ENCODE data around the gene TMCO2. TPM values are rescaled to one million over a fixed set of nuclear protein-coding genes. Genes with fewer than 3 reads are reported as not detected.

TMCO2 gene
- total RNA-seq, 1 experiment from 2014 or later: not detected

DNA sequence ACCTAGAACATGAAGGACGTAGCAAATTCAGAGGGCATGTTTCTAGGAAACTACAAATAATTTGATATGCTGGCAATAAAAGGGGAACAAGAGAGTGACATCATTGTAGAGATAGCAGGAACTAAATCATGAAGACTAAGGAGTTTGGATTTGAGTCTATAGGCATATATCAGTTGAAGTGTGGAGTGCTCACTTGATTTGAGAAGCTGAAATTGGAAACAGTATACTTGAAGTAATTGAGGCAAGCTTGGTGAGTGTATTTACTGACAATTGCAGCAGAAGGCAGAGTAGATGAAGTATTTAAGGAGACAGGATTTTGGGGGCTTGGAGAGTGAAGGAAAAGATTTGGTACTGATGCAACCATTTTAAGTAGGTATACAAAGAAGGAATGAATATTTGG lies 6.4 kb upstream of the TMCO2 start:
- TF ChIP-seq, protein P1, sequence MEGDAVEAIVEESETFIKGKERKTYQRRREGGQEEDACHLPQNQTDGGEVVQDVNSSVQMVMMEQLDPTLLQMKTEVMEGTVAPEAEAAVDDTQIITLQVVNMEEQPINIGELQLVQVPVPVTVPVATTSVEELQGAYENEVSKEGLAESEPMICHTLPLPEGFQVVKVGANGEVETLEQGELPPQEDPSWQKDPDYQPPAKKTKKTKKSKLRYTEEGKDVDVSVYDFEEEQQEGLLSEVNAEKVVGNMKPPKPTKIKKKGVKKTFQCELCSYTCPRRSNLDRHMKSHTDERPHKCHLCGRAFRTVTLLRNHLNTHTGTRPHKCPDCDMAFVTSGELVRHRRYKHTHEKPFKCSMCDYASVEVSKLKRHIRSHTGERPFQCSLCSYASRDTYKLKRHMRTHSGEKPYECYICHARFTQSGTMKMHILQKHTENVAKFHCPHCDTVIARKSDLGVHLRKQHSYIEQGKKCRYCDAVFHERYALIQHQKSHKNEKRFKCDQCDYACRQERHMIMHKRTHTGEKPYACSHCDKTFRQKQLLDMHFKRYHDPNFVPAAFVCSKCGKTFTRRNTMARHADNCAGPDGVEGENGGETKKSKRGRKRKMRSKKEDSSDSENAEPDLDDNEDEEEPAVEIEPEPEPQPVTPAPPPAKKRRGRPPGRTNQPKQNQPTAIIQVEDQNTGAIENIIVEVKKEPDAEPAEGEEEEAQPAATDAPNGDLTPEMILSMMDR (IDR thresholded peaks at IDR 0.05; ENCODE audit: unreplicated experiment): no peak
- ChIA-PET CTCF (interaction anchor here (0.7 to 2.7 kb wide), 4 partner anchors 88 to 633 kb away, joined by 3 to 14 read pairs (median 6); no protein-coding TSS in a partner anchor), POLR2A (interaction anchor here (0.6 to 2.3 kb wide), 8 partner anchors 11 to 88 kb away, joined by 3 to 7 read pairs (median 4); no protein-coding TSS in a partner anchor)

DNA sequence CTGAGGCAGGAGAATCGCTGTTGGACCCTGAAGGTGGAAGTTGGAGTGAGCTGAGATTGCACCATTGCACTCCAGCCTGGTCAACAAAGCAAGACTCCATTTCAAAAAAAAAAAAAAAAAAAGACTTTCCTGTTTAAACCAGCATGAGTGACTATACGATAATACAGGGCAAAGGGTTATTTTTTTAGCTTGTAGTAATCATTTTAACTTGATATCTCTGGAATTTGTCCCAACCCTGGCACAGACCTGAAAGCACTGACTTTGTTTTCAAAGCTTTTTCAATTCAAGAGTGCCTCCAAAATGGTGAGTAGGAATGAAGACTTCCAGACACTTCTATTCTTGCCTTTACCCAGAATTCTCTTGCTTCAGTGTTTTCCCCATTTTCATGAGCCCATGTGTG lies 4.4 kb upstream of the TMCO2 start:
- ChIA-PET POLR2A (interaction anchor here (0.6 kb wide), 3 partner anchors 59 to 288 kb away, joined by 3 to 5 read pairs (median 3); no protein-coding TSS in a partner anchor), CTCF (interaction anchor here (0.6 kb wide), 1 partner anchor 10 kb away, joined by 4 read pairs; no protein-coding TSS in a partner anchor)
- Mint-ChIP-seq H3K4me3 (ENCODE audit: unreplicated experiment) (no peak overlapping the region), H3K27me3 (ENCODE audit: insufficient read depth, unreplicated experiment) (no peaks in the 10 kb centered on the region), H3K36me3 (ENCODE audit: insufficient read depth, unreplicated experiment) (peaks cover 17% of the 10 kb centered on the region), H3K4me1 (ENCODE audit: insufficient read depth, unreplicated experiment) (peaks cover 13% of the 10 kb centered on the region), H3K9me3 (ENCODE audit: unreplicated experiment) (no peaks in the 10 kb centered on the region), H3K27ac (ENCODE audit: low read depth, unreplicated experiment) (peak overlapping the region; percentile 44)
- DNase-seq (ENCODE audit: unreplicated experiment): no peak
- TF ChIP-seq, protein P1 (IDR thresholded peaks at IDR 0.05; ENCODE audit: unreplicated experiment): no peak
- intact Hi-C loops (cut with micrococcal nuclease): no loop called here
- no TSS peak for BruUV-seq (replicated peaks)

More for the DNA sequence above, 6.4 kb upstream of the TMCO2 start:
- Mint-ChIP-seq H3K9me3 (ENCODE audit: unreplicated experiment) (no peaks in the 10 kb centered on the region), H3K4me1 (ENCODE audit: insufficient read depth, unreplicated experiment) (peaks cover 13% of the 10 kb centered on the region), H3K27ac (ENCODE audit: low read depth, unreplicated experiment) (peak overlapping the region; percentile 13), H3K27me3 (ENCODE audit: insufficient read depth, unreplicated experiment) (no peaks in the 10 kb centered on the region), H3K4me3 (ENCODE audit: unreplicated experiment) (no peak overlapping the region), H3K36me3 (ENCODE audit: insufficient read depth, unreplicated experiment) (peaks cover 31% of the 10 kb centered on the region)
- intact Hi-C loops (cut with micrococcal nuclease): no loop called here
- no peak for DNase-seq (ENCODE audit: unreplicated experiment)
- BruUV-seq (replicated peaks): TSS peak; percentile 73

DNA sequence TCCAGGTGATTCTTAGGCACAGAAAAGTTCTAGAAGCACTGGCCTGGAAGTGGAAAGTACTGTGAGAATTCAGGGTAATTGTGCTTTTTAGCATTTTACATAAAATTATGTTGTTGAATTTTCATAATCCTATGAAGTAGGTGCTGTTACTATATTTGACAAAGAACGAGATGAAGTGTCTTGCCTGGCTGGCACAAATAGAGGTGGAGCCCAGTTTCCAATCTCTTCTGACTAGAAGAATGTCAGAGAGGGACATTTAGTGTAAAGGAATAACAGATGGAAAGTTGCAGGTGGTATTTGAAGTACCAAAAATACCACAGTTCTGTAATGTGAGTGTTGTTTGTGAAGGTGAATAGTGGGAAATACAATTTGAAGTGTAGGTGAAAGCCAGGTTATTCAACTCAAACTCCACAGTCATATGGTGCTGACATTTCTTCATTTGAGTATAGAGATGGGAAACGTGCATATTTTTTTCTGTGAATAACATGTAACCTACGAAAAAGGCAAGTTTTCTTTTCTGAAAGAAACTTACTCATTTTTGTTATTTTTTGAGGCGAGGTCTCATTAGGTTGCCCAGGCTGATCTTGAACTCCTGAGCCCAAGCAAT lies 3.5 kb upstream of the TMCO2 start:
- Mint-ChIP-seq H3K4me1 (ENCODE audit: insufficient read depth, unreplicated experiment) (peaks cover 13% of the 10 kb centered on the region), H3K36me3 (ENCODE audit: insufficient read depth, unreplicated experiment) (peaks cover 13% of the 10 kb centered on the region), H3K27ac (ENCODE audit: low read depth, unreplicated experiment) (peak overlapping the region; percentile 44), H3K27me3 (ENCODE audit: insufficient read depth, unreplicated experiment) (no peaks in the 10 kb centered on the region), H3K9me3 (ENCODE audit: unreplicated experiment) (no peaks in the 10 kb centered on the region), H3K4me3 (ENCODE audit: unreplicated experiment) (no peak overlapping the region)
- intact Hi-C loops (cut with micrococcal nuclease): no loop called here
- CTCF ChIA-PET: no interaction called here
- DNase-seq (ENCODE audit: unreplicated experiment): no peak
- POLR2A ChIA-PET: no interaction called here
- BruUV-seq (replicated peaks): no TSS peak
- TF ChIP-seq, protein P1 (IDR thresholded peaks at IDR 0.05; ENCODE audit: unreplicated experiment): no peak

DNA sequence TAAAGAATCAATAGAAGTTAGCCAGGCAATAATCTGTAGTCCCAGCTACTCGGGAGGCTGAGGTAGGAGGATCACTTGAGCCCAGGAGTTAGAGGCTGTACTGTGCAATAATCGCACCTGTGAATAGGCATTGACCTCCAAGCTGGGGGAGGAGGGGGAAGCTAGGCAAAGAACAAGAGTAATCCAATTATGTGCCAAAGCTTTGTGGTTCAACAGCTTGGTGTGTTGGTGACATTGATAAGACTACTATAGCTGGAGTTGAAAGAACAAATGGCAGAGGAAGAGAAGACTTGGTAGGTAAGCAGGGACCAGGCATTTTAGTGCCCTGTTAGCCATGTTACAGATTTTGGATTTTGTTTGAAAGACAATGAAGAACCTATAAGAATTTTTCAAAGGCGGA lies 2.1 kb upstream of the TMCO2 start:
- intact Hi-C loops (cut with micrococcal nuclease): no loop called here
- Mint-ChIP-seq H3K9me3 (ENCODE audit: unreplicated experiment) (no peaks in the 10 kb centered on the region), H3K36me3 (ENCODE audit: insufficient read depth, unreplicated experiment) (peaks cover 13% of the 10 kb centered on the region), H3K4me1 (ENCODE audit: insufficient read depth, unreplicated experiment) (peaks cover 13% of the 10 kb centered on the region), H3K27me3 (ENCODE audit: insufficient read depth, unreplicated experiment) (no peaks in the 10 kb centered on the region), H3K27ac (ENCODE audit: low read depth, unreplicated experiment) (no peak overlapping the region), H3K4me3 (ENCODE audit: unreplicated experiment) (no peak overlapping the region)
- no peak for DNase-seq (ENCODE audit: unreplicated experiment)
- TF ChIP-seq, protein P1 (IDR thresholded peaks at IDR 0.05; ENCODE audit: unreplicated experiment): no peak
- BruUV-seq (replicated peaks): no TSS peak
- POLR2A ChIA-PET: interaction anchor here (0.6 kb wide), 1 partner anchor 14 kb away, joined by 3 read pairs; no protein-coding TSS in a partner anchor
- CTCF ChIA-PET: interaction anchor here (0.6 kb wide), 1 partner anchor 75 kb away, joined by 3 read pairs; no protein-coding TSS in a partner anchor

Measured in MCF 10A (cell line).